GM19238 (cell line): ENCODE measurements around the gene EIF1B.
"Not testable (repeated sequence)": the region's sequence is repeated elsewhere in the genome, so short reads cannot be mapped to it uniquely, and the experiment has no call there.

ENCODE experiments used
- DNase-seq: peaks from one replicate; pipeline ENCODE4 v3.0.0; 2011; ENCODE audit warnings: low spot score; ENCODE audit not compliant: insufficient read length

The EIF1B gene

DNA sequence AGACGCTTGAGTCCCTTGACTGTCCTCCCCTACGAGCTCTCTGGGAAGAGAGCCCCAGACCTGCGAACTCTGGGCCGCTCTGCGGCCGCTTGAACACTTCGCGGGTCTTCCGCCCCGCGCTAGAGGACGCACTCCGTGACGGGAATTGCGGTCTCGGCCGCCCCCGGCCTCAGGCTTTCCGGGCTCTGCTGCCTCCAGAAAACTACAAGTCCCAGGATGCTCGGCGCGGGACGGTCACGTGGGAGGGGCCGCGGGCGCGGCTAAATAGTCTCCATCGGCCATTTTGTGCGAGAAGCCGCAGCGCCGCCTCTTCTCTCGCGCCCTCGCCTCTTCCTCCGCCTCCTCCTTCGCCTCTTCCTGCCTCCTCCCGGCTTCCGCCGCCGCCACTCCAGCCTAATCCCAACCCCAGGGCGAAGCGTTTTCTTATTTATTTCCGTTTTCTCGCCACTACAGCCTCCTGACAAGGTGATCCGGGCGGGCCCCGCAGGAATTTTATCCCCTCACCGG lies at the start of gene EIF1B:
Gene EIF1B (plus strand): TSS at position 290 of the 507 bp plus-strand sequence. CDS start 235 bp downstream, outside the sequence.
- DNase-seq = peak; percentile 87

DNA sequence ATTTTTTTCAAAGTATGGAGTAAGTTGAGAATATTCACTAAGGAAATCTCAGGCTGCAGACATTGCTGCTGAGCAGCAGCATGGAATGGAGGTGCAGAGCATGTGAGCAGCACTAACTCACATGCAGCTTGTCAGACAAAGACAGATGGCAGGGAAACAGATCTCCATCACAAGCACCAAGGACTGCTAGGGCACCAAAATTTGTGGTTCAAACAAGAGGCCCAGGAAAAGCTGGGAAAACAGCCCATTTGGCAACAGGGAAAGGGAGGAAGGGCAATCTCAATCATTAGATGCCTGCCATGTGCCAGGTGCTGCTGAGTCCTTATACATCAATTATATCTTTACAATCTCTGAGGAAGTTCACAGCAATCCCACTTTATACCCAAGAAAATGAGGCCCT lies 47.2 kb upstream of the EIF1B start:
- DNase-seq = no peak

DNA sequence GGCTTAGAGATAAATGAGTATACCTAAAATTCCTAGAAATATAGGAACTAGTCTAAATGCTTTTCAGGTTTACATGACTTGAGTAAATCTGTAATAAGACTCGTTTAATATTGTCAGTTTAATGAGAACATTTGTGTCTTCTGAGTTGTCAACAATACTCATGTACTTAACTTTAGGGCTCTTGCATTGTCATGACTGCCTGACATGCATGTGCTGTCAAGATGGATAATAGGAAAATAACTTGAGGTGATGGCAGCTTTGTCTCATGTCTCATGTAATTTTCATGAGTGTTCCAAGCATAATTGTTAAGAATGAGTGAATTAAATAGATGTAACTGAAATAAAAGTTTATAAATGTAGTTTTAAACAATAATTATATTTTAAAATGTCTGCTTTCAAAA lies 45.1 kb upstream of the EIF1B start:
- DNase-seq = no peak

DNA sequence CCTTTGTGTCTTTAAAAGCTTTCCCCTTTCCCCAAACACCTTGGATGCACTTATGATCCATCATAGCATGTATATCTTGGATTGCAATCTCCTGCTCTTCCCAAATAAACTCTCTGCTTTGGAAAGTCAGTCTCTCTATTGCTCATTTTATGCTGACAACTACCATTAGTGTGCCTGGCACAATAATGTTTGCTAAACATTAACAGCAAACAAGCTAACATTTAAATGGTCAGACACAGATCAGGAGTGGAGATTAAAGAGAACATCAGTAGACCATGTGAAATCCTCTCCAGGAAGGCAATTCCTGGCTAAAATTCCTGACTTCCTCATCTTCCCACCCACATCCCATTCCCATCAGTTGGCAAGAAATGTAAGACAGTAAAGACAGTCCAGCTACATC lies 44.3 kb upstream of the EIF1B start:
- DNase-seq = no peak

DNA sequence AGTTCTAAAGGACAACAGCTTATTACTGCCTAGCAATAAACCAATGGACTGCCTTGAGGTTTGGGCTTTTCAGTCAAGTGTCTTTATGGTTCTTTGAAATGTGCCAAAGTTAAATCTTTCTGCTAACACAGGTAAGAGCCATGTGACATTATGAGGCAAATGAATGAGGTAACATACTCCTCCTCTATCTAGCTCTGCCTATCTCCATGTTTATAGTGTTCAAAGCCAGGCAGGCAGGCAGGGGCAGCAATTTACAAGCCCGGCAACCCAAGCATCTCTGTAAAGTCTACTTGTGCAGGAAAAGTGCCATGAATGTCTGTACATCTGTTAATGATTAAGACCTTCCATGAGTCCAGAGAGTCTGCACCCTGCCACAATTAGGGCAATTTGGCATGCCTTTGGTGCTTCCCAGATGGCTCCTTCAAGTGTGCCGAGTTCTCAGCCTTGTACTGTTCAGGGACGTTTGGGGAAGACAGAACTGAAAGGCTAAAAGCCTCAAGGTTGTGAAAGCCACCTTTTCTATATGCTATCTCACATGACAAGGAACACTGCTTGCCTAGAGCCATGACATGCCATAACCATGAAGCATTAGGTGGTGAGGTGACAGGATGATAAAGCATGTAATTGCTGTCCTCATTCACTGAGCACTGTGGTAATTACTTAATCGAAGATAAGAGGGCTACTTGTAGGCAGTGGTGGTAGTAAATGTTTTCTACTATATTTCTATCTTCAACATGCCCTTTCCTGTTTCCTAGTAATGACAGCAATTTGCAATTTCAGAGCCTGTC lies 41.4 kb upstream of the EIF1B start:
- no peak for DNase-seq

DNA sequence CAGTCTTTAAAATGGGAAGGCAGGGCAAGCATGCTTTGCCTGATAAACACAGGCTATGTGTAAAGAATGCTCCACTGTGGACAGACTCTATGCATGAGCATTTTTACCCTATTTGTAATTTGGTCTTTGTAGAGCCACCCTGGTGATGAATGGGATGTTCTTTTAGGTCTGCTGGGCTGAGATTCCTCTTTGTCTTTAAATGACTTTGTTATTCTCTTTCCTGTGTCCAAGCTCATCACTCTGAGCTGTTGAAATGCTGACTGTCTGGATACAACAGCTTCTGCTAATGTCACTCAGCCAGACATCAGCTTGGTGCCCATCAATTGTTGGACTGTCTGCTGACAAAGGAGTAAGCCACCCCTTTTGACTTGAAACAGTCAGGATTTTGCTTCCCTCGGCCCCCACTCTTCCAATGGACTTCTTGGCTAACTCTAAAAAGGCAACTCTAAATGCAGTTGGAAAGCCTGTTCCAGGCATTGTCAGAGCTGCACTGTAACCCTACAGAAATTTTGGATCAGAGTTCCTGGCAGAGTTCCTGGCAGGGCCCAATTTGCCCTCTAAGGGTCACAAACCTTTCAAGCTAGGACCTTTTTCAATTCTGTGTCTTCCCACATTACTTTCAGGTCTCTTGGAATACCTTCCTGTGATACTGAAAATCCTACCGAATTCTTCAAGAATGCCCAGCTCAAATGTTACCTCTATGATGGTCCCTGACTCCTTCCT lies 40.5 kb upstream of the EIF1B start:
- no peak for DNase-seq

DNA sequence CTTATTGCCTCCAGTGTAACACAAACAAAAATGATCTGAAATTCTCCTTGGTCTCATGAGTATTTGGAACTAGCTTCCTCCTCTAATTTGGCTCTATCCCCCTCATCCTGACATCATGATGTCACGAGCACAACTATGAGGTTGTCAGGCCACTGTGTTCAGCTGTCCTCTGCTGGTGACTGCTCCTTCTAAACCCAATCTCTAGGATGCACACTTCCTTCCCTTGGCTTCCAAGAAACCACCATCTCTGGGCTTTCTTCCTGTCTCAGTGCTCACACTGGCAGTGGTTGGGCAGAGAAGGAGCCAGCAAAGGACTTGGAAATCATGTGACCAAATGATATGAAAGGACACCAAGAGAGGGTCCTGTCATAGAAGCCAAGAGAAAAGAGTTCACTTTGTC lies 30.7 kb upstream of the EIF1B start:
- no peak for DNase-seq

DNA sequence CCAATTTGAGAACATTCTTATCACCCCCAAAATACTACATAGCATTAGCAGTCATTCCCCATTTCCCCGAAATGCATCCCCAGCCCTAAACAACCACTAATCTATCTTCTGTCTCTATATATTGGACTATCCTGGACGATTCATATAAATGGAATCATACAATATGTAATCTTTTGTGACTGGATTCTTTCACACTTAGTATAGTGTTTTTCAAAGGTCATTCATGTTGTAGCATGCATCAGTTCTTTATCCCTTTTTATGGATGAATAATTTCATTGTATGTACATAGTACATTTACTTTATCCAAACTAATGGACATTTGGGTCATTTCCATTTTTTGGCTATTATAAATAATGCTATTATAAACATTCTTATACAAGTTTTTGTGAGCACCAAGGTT lies 27.5 kb upstream of the EIF1B start:
- DNase-seq = no peak

DNA sequence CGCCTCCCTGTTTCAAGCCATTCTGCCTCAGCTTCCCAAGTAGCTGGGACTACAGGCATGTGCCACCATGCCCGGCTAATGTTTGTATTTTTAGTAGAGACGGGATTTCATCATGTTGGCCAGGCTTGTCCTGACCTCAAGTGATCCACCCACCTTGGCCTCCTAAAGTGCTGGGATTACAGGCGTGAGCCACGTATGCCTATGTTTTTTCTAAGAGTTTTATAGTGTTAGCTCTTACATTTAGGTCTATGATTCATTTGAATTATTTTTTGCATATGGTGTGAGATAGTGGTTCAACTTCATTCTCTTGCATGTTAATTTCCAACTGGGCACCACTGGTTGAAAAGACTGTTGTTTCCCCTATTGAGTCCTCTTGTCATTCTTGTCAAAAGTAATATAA lies 26.4 kb upstream of the EIF1B start:
- DNase-seq = not testable (repeated sequence)

DNA sequence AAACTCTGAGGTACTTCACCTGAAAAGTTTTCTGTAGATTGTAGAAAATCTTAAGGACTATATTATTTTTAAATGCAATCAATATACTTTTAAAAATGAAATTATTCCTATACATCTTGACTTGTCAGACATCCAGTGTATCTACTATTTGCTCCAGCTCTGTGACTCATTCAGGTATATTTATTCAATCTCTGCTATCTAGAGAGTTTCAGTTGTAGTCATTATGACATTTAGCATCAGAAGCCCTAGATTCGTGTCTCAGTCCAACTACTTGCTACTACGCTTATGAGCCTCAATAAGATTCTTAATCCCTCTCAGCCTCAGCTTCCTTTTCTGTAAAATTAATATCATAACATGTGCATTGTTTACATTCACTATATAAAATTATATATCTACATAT lies 22.3 kb upstream of the EIF1B start:
- no peak for DNase-seq

DNA sequence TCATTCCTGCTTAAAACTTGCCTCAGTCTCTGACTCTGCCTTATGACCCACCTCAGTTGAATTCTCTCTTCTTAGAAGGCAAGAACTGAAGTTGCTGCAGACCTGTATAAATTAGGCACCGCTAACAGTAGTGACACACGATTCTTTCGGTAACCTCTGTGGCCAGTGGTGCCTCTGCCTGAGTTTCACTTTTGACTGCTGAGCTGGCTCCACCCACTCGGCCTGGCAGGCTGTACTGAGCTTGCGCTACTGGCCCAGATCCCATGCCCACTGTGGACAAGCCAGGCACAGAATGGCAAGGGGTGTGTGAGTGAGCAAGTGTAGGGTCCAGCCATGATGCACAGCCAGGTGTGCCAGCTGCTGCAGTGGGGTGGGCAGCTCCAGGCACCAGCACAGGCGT lies 19.1 kb upstream of the EIF1B start:
- no peak for DNase-seq

DNA sequence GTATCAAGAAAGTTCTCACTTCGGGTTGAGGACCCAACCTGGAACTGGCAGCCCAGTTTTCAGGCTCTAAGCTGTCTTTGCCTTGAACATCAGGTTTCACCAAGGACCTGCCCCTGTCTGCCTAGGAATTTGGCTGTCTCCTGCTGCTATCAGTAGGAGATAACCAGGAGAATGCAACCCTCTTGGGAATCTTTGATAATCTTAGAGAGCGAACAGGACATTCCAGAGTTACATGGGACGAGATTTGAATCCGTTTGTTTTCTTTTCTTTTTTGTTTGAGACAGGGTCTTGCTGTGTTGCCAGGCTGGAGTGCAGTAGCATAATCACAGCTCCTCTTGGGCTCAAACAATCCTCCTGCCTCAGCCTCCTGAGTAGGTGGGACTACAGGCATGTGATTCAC lies 18.0 kb upstream of the EIF1B start:
- DNase-seq = no peak

DNA sequence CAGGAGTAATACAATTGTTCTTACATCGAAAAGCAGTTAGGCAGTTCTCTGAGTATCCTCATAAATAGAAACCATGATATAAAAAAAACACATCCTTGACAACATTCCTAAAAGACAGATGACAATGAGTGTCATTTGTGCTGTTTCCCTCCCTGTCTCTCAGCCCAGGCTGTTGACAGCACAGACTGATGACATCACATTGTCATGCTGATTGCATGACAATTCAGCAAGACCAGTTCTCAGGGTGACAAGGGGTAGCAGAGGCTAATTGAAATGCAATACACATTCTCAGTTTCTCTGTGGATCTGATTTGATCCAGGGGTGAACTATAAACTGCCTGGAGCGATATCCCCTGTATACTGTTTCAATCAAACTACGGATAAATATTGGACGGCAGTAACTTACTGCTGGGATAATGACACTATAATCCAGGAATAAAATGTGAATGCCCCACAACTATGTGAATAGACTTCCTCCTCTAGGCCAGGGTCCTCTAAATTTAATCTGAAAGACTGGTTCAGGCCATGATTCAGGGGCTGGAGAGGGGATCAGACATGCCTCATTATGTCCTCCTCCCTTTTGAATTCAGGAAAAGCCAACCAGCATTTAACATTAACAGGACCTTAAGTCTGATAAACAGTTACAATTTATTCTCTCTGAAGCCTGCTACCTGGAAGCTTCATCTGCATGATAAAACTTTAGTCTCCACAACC lies 16.7 kb upstream of the EIF1B start:
- no peak for DNase-seq

DNA sequence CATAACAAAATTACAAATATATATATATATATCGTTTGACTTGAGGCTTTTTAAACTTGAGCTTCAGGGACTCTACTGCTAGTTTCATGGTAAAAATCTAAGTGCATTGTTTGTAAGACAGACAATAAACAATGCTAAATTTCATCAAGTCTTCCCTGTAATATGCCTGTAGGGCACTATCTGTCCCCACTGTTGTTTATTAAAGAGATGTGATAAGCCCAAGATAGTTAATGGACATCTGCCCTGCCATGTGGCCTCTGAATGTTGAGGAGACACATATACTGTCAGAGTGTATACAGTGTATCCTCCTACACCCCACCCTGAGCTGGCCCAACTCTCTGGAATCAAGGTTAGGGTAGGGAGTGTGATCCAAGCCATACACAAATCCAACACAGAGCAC lies 15.1 kb upstream of the EIF1B start:
- DNase-seq = no peak

DNA sequence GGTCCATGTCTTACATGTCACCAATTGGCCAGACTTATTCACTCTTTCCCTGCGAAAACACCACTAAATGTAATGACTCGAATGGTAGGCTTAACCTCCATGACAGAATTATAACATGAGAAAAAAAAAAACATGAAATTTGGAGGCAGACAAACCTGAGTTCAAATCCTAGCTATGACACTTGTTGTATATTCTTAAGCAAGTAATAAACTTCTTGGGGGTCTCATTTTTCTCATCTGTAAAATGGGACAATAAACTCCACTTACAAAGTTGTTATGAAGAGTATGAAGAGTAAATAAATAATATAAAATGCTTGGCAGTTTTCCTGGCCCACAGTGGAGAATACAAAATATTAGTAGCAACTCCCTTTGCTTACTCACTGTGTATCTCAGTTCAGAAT lies 11.4 kb upstream of the EIF1B start:
- no peak for DNase-seq

DNA sequence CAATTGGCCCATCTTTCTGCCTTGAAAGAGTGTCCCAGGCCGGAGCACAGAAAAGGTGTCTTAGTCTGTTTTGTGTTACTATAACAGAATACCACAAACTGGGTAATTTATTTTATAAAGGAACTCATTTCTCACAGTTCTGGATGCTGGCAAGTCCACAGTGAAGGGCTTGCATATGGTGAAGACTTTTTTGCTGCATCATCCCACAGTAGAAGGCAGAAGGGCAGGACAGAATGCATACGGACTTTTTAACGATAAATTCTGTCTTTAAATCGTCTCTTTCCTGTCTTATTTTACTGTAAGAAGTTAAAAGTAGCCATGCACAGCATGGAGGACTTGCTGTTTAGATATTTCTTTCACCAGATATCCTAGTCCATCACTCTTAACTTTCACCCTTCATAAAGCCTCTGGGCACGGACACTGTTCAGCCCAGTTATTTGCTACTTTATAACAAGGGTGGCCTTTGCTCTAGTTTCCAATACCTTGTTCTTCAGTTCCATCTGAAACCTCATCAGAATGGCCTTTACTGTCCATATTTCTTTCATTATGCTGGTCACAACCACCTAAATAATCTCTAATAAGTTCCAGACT lies 10.3 kb upstream of the EIF1B start:
- DNase-seq = no peak

DNA sequence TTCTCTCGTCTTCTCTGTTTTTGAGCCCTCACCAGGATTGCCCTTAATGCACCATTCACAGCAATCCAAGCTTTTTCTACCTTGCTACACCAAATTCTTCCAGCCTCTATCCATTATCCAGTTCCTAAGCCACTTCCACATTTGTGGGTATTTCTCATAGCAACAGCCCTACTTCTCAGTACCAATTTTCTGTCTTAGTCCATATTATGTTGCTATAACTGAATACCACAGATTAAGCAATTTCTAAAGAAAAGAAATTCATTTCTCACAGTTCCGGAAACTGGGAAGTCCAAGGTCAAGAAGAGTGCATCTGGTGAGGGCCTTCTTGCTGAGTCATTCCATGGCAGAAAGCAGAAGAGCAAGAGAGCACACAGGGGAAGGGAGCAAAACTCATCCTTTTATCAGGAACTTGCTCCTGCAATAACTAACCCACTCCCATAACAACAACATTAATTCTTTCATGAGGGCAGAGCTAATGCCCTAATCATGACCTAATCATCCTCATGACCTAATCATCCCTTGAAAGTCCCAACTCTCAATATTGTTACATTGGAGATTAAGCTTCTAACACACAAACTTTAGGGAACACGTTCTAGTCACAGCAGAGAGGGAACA lies 9.7 kb upstream of the EIF1B start:
- no peak for DNase-seq

DNA sequence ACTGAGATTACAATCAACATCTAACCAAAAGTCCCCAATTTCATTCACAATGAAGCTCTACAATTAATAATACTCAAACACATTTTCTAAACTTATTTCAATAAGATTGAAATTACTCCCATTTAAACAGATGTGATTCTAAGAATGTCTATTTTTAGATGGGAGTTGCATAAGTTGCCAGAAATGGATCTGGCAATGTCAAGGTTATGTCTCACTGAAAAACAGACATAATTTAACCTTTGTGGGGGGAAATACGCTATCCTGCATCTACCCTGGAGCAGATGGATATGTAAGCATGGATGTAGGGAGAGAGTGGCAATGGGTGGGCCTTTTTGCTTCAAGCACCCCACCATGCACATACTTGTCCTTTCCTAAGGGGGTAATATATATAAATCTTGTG lies 6.7 kb upstream of the EIF1B start:
- DNase-seq = no peak

DNA sequence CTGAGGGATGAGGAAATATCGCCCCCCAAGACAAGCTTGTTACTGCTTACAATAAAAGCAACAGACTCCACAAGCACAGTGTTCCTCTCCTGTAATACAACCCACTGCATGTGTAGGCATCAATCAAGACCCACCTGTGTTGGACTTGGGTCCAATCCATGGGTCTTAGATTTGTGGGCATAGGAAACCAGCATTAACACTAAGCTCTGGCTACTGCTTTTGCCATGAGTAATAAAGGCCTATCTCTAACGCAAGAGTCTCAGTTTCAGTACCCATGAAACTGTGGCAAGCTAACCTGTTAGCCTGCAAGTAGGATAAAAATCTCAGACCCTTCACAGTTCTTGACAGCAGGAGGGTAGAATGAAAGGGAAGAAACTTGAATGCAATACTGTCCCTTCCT lies 5.2 kb upstream of the EIF1B start:
- no peak for DNase-seq

DNA sequence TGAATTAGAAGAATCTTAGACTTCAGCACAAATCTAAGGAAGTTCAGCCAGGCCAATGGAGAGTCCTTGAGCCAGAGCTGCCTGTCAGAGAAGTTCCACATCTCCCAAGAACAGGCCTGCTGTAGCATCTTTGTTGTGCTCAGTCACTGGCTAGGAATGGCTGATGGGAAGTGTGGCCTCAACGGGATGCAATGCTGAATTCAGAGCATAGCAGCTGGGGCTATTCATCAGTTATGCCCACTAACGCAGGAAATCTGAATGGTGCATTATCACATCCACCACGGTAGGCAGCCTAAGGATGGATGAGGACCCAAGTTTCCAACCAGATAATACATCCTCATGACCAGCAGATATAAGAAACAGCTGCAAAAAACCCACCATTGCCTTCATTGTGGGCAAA lies 3.2 kb upstream of the EIF1B start:
- no peak for DNase-seq

DNA sequence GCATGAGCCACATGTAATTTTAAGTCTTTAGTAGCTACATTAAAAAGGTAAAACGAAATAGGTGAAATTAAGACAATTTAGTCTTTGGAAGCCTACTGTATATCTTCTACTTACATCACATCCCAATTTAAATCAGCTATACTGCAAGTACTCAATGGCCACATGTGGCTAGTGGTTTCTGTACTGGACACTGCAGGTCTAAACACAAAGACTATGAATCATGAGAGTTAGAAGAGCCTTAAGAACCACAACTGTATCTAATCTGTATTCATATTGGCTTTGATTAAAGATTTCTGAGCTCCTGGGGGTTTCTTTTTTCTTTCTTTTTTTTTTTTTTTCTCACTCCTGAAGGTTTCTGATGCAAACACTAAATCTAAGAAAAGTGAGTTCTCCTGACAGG lies 2.3 kb upstream of the EIF1B start:
- DNase-seq = no peak
